GM20000 (cell line): Measurements from ENCODE around the gene FCRLA.

Experiments
- DNase-seq: peaks from one replicate; pipeline ENCODE4 v3.0.0; 2012; ENCODE audit warnings: low spot score
- TF ChIP-seq, protein P1 (sequence below): IDR thresholded peaks from 2 replicates; pipeline ENCODE4 v1.5.1; 2012; ENCODE audit warnings: mild to moderate bottlenecking, control low read depth; ENCODE audit errors: extremely low read depth, missing control alignments

Gene FCRLA

DNA sequence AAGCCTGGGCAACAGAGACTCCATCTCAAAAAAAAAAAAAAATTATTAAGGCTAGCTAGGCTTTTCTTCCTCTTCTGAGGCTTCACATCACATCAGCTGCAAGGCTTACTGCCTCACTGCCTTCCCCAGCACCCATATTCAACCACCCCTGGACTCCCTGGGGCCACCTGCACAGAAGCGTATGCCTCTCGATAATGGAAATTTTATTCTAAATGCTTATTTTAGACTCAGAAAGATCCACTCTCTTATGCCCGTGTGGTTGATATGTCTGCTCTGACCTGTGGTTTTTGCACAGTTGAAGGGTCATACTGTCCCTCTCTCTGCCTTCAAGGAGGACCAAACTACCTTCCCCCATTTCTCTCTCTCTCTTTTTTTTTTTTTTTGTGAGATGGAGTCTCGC is 1.5 kb upstream of the FCRLA start:
- peak; percentile 23 for DNase-seq
- TF ChIP-seq, protein P1, sequence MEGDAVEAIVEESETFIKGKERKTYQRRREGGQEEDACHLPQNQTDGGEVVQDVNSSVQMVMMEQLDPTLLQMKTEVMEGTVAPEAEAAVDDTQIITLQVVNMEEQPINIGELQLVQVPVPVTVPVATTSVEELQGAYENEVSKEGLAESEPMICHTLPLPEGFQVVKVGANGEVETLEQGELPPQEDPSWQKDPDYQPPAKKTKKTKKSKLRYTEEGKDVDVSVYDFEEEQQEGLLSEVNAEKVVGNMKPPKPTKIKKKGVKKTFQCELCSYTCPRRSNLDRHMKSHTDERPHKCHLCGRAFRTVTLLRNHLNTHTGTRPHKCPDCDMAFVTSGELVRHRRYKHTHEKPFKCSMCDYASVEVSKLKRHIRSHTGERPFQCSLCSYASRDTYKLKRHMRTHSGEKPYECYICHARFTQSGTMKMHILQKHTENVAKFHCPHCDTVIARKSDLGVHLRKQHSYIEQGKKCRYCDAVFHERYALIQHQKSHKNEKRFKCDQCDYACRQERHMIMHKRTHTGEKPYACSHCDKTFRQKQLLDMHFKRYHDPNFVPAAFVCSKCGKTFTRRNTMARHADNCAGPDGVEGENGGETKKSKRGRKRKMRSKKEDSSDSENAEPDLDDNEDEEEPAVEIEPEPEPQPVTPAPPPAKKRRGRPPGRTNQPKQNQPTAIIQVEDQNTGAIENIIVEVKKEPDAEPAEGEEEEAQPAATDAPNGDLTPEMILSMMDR, result no peak

DNA sequence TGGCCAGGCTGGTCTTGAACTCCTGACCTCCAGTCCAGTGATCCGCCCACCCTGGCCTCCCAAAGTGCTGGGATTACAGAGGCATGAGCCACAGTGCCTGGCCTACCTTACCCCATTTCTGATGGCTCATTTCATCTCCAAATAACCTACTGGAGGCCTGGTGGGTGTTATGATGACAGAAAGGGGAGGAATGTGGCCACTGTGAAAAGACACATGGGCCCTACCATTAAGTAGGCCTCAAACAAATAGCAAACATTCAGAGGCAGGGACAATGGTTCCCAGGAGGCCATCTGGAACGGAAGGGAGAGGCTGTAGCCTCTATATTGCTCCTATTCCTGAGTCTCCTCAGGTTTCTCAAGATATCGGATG is 932 bp upstream of the FCRLA start:
- no peak for DNase-seq
- TF ChIP-seq, protein P1, result no peak

DNA sequence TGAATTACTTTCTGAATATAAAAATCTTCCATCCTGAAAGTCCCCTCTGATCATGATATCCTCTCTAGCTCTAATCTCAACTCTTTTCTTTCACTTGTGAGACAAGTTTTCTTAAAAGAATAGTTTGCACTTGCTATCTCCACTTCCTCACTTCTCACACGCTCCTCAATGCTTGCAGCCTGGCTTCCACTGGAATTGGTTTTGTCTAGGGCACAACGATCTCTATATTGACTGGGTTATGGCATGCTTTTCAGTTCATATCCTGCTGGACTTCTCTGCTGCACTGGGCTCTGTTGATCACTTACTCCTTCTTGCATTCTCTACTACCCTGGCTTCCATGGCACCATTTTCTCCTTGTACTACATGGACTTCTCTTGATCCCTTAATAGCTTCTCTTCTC is 474 bp downstream of the FCRLA start:
- DNase-seq, result no peak
- TF ChIP-seq, protein P1, result no peak

DNA sequence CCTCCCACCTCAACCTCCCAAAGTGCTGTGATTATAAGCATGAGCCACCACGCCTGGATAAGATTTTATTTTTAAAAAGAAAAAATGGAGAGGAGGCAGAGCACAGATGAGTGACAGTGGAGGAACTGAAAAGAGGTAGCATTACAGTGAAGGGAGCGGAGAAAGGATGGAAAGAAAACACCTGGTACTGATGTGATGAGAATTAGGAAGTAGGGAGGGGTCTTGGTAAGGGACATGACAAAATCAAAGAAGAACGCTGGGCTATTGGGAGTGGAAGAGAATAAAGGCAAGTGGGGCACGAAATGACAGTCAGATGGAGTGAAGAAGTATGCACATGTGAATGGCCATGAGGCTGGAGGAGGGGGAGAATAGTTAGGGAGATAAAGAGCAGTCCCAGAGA is 2.3 kb downstream of the FCRLA start:
- TF ChIP-seq, protein P1, result no peak
- DNase-seq, result no peak

DNA sequence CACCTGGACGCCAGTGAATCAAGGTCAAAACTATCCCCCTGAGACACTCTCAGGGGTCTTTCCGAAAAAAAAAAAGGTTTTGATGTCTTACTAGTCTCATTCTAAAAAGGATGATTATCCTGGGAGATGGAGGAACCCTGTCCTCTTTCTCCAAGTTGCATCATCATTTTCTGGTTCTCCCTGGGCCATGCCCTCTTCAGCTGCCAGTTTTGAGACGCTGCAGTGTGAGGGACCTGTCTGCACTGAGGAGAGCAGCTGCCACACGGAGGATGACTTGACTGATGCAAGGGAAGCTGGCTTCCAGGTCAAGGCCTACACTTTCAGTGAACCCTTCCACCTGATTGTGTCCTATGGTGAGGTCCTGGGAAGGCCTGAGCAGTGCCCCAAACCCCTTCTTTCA is 3.5 kb downstream of the FCRLA start:
- TF ChIP-seq, protein P1, result no peak
- DNase-seq, result no peak

DNA sequence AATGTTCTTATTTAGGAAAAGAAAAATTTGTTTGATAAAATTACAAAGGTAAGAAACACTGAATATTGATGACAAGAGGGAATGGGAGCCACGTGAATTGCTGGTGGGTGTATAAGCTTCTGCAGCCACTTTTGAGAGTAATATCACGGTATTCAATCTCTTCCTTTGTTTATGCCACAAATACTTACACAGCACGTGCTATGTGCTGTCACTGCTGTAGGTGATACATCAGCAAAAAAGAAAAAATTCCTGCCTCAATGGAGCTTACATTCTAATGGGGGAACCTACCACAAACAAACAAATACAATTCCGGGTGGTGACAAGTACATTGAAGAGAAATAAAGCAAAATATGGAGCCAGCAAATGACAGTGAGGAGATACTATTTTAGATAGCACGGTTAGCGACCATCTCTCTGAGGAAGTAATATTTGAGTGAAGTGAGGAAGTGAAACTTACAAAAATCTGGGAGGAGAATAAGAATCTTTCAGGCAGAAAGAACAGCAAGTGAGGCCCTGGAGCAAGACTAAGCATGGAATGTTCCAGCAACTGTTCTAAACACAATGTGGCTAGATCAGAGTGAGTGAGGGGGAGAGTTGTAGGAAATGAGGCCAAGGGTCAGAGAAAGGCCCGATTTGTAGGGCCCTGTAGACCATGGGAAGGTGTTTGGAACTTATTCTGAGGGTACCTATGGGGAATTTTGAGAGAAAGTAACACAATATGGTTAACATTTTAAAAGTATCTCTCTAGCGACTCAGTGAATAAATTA is 11.7 kb downstream of the FCRLA start:
- TF ChIP-seq, protein P1, result no peak
- no peak for DNase-seq

DNA sequence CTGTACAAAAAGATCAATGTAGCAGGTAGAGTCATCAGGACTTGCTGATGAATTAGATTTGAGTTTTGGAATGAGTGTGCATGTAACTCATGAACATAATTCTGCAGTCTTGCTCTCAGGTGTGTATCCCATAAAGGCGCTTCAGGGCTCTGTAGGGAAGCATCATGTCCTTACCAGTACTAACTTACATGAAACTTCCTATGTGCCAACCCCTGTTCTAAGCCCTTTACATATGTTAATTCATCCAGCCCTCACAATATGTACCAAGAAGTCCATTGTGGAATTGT is 12.2 kb downstream of the FCRLA start:
- TF ChIP-seq, protein P1, result no peak
- DNase-seq, result no peak
